K562 (cell line): ENCODE results near the gene EMC1. TPM values are rescaled to one million over a fixed set of nuclear protein-coding genes. Genes with fewer than 3 reads are reported as not detected.

Source experiments
- ATAC-seq: fragments of 200-7000 bp; cut with Tn5 transposase; 3 replicates; pipeline ENCODE4 v1.9.1; 2020; ENCODE audit warnings: moderate library complexity
- BruUV-seq: library from RNA; stranded (reverse); fragments of 400-500 nt; replicated peaks from 2 replicates; lab custom pipeline; 2021; lab: Mats Ljungman, UMichigan
- CTCF ChIA-PET: fragments of 300-600 bp; formaldehyde crosslinking; extraction: SDS; loops from one replicate; lab custom pipeline; 2021; ENCODE audit warnings: low intra/inter-chr PET ratio; lab: Yijun Ruan, JAX
- POLR2A ChIA-PET: fragments of 300-600, 350-650 bp; sonication (Branson Sonifier 250); formaldehyde crosslinking; extraction: SDS; loops from one replicate; lab custom pipeline; 2021; ENCODE audit warnings: antibody characterized with exemption, inconsistent platforms; lab: Yijun Ruan, JAX
- DNase-seq, 4 experiments: peaks; one replicate each; pipeline versions ENCODE4 v3.0.0 to v3.0.0-alpha.2; 2011 to 2018; ENCODE audit warnings: low spot score in 3 of 4, mixed read lengths in 3 of 4; ENCODE audit errors: extremely low read depth in 1 of 4
- FAIRE-seq: peaks from 2 replicates; lab custom pipeline; 2011; peaks lifted over from hg19 to GRCh38; lab: Jason Lieb, UNC
- H2AFZ ChIP-seq: 2 replicates; pipeline ENCODE4 v1.6.0; 2011; ENCODE audit warnings: low read depth, low read length, control low read depth, inconsistent platforms
- H3K27ac ChIP-seq: fragments of 200-600 bp; 3 replicates; pipeline ENCODE4 v1.8.0; 2011; ENCODE audit warnings: low read depth, mild to moderate bottlenecking, control low read depth, inconsistent platforms, low read length, moderate library complexity, mixed read lengths; ENCODE audit errors: extremely low read depth
- H3K27me3 ChIP-seq, 2 experiments: fragments of 300-600 bp in 1 of 2; 2 replicates in 1 of 2; 3 replicates in 1 of 2; pipeline versions ENCODE4 v1.6.0 to v1.8.0; 2011; ENCODE audit warnings: inconsistent platforms in 2 of 2, low read length in 2 of 2, mild to moderate bottlenecking in 1 of 2, mixed read lengths in 1 of 2, moderate library complexity in 1 of 2; ENCODE audit not compliant: control insufficient read depth in 2 of 2, insufficient read depth in 2 of 2
- H3K36me3 ChIP-seq: fragments of 300-600 bp; 3 replicates; pipeline ENCODE4 v1.8.0; 2011; ENCODE audit warnings: mild to moderate bottlenecking, low read length, inconsistent platforms; ENCODE audit not compliant: control insufficient read depth, insufficient read depth
- H3K4me1 ChIP-seq, 2 experiments: fragments of 200-600 bp in 1 of 2; replicated peaks in 1 of 2; 2 replicates in 1 of 2; 3 replicates in 1 of 2; pipeline versions ENCODE4 v1.5.1 to v1.8.0; 2011; ENCODE audit warnings: inconsistent platforms in 2 of 2, low read length in 2 of 2, mild to moderate bottlenecking in 1 of 2, mixed read lengths in 1 of 2, moderate library complexity in 1 of 2; ENCODE audit not compliant: control insufficient read depth in 2 of 2, insufficient read depth in 2 of 2
- H3K4me2 ChIP-seq: 2 replicates; pipeline ENCODE4 v1.6.1; 2011; ENCODE audit warnings: low read length, control low read depth, inconsistent platforms, mixed read lengths; ENCODE audit not compliant: insufficient read depth
- H3K4me3 ChIP-seq: fragments of 200-600 bp; sonication (generic), shearing (Covaris generic); 2 replicates; pipeline ENCODE4 v1.5.1; 2016; ENCODE audit warnings: control low read depth, inconsistent platforms
- H3K79me2 ChIP-seq: fragments of 200-600 bp; 3 replicates; pipeline ENCODE4 v1.8.0; 2011; ENCODE audit warnings: low read length, inconsistent platforms; ENCODE audit not compliant: control insufficient read depth, insufficient read depth
- H3K9ac ChIP-seq, 2 experiments: 2 replicates each; pipeline versions ENCODE4 v1.6.0 to v1.6.1; 2011; ENCODE audit warnings: low read depth in 2 of 2, low read length in 2 of 2, control low read depth in 1 of 2, inconsistent platforms in 1 of 2, mild to moderate bottlenecking in 1 of 2, mixed read lengths in 1 of 2; ENCODE audit not compliant: insufficient read depth in 1 of 2
- H3K9me1 ChIP-seq: one replicate; pipeline ENCODE4 v1.6.0; 2011; ENCODE audit warnings: inconsistent platforms, mild to moderate bottlenecking, low read length, moderate library complexity; ENCODE audit not compliant: control insufficient read depth, insufficient read depth
- H3K9me3 ChIP-seq: replicated peaks from 2 replicates; pipeline ENCODE4 v1.5.1; 2011; ENCODE audit warnings: low read depth, low read length, inconsistent platforms; ENCODE audit not compliant: control insufficient read depth, insufficient read depth
- H4K20me1 ChIP-seq: replicated peaks from 2 replicates; pipeline ENCODE4 v1.6.1; 2011; ENCODE audit warnings: low read length, inconsistent platforms, mixed read lengths; ENCODE audit not compliant: control insufficient read depth, insufficient read depth
- ARID1B ChIP-seq: fragments of 450-650 bp; IDR thresholded peaks from 2 replicates; pipeline ENCODE4 v1.6.1; 2016; ENCODE audit warnings: antibody characterized with exemption, mild to moderate bottlenecking, inconsistent platforms
- NCOR1 ChIP-seq: fragments of 450-650 bp; IDR thresholded peaks from 2 replicates; pipeline ENCODE4 v1.6.1; 2016; ENCODE audit warnings: mild to moderate bottlenecking, moderate library complexity
- RFX5 ChIP-seq: IDR thresholded peaks from 2 replicates; pipeline ENCODE4 v1.6.1; 2011; ENCODE audit warnings: low read depth, mild to moderate bottlenecking, improper control_type of control experiment, low read length
- SLC30A9 ChIP-seq: fragments of 250-450 bp; sonication (Bioruptor Pico); IDR thresholded peaks from 2 replicates; pipeline ENCODE4 v1.8.0; 2022; ENCODE audit warnings: mild to moderate bottlenecking, moderate library complexity
- TAF9B ChIP-seq: fragments of 450-650 bp; IDR thresholded peaks from 2 replicates; pipeline ENCODE4 v1.6.1; 2018; ENCODE audit warnings: mild to moderate bottlenecking; ENCODE audit not compliant: partially characterized antibody
- WGBS: fragments of 100-300 bp; shearing (Covaris generic); methylation state at CpG from one replicate; pipeline ENCODE4 v1.1.6; 2016; ENCODE audit warnings: low coverage, mixed read lengths; ENCODE audit not compliant: insufficient coverage; ENCODE audit errors: missing lambda C conversion rate; 5-methylcytosine and 5-hydroxymethylcytosine counted together
- in situ Hi-C: fragments of 300-500 bp; cut with MboI; formaldehyde crosslinking; loops from 4 replicates; pipeline ENCODE4 v1.15.0; 2018; ENCODE audit warnings: inconsistent platforms, mixed read lengths
- intact Hi-C: fragments of 100-400 bp; cut with micrococcal nuclease; formaldehyde crosslinking; loops from 2 replicates; pipeline ENCODE4 v1.14.2; 2022
- polyA plus RNA-seq, 8 experiments: library from polyadenylated mRNA; depleted of rRNA in 4 of 8; stranded (reverse) in 5 of 8; unstranded in 3 of 8; fragments of >200 nt; fragmentation: Nextera tagmentation in 2 of 8; fragmentation: Illumina TruSeq in 1 of 8; extraction: Ambion mirVana in 2 of 8; extraction: Trizol in 1 of 8; gene quantifications; 2 replicates each; pipeline versions ENCODE4 v1.2.1 to v1.2.3, GENCODE V29; 2011 to 2014; ENCODE audit warnings: inconsistent platforms in 1 of 8, missing spikeins in 1 of 8
- total RNA-seq, 7 experiments: library from RNA; depleted of rRNA in 6 of 7; stranded (reverse); fragments of >200 nt in 6 of 7; fragmentation: Illumina TruSeq in 2 of 7; extraction: Trizol in 2 of 7; gene quantifications; 2 replicates each; pipeline versions ENCODE4 v1.2.1 to v1.2.3, GENCODE V29; 2011 to 2021; ENCODE audit warnings: low replicate concordance in 1 of 7
- TF ChIP-seq, protein P1 (sequence below), 2 experiments: fragments of 150-350 bp in 1 of 2; IDR thresholded peaks; 2 replicates each; pipeline ENCODE4 v1.6.1; 2012 to 2016; ENCODE audit warnings: low read depth in 2 of 2, low read length in 2 of 2, mild to moderate bottlenecking in 1 of 2, moderate library complexity in 1 of 2

Gene EMC1
- total and polyA plus RNA-seq, 9 of the 15 experiments (the other 6 are each of a cell fraction or from before 2014, with no cell fraction given): 17.8 to 88.2 (median 37.4) TPM

DNA sequence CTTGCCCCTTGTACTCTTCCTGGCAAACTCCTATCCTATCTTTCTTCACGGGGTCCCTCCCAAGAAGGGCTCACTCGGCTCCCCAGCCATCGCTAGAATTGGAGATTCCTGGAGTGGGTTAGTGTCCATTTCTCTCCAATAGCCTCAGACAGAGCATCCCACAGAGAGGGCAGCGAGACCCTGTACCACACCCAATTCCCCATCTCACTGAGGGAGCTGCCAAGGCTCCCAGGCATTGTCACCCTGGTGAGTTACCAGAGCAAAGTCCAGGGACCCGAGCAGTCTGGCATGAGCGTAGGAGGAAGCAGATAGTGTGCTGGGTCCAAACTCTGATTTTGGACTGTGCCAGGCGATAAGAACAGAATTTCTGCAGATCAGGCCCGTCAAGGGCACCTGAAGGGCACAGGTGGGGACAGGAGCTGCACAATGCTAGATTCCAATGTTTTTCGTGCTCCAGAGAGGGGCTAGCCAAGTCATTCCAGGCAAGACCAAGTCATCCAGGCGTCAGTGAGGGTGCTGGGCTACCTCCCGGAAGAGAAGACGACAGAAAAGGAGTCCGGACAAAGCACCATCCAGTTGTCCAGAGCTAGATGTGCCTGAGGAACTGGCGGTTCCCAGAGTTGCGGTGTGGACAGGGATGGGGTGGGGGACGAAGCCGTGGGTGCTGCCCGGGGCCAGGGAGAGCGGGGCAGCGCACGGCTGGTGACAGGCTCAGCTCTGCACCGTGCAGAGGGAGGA, 22.0 kb upstream of the EMC1 start:
- H3K4me1 ChIP-seq: peaks cover 0 to 6% of the 10 kb centered on the region in 2 experiments; a peak in 2 of 5 replicates
- no peak overlapping the region for H3K4me2 ChIP-seq
- no peaks in the 10 kb centered on the region for H3K27me3 ChIP-seq
- no peaks in the 10 kb centered on the region for H3K9me1 ChIP-seq
- no peak overlapping the region for H2AFZ ChIP-seq
- DNase-seq (no peak), ATAC-seq (no peak), FAIRE-seq (no peak)
- no peaks in the 10 kb centered on the region for H3K36me3 ChIP-seq
- 65% methylated on average over 18 of the region's 22 CpGs for WGBS
- no peak overlapping the region for H3K27ac ChIP-seq
- no peaks in the 10 kb centered on the region for H3K9me3 ChIP-seq
- H3K79me2 ChIP-seq: no peaks in the 10 kb centered on the region
- BruUV-seq: no TSS peak
- POLR2A ChIA-PET: interaction anchor here (0.6 kb wide), 1 partner anchor 10 kb away, joined by 3 read pairs; no protein-coding TSS in a partner anchor
- TF ChIP-seq TAF9B: no peak
- TF ChIP-seq NCOR1: no peak
- no peak for TF ChIP-seq ARID1B
- H3K4me3 ChIP-seq: no peak overlapping the region
- intact Hi-C loops: no loop called here
- in situ Hi-C loops: no loop called here
- no peaks in the 10 kb centered on the region for H4K20me1 ChIP-seq
- CTCF ChIA-PET: no interaction called here
- no peak overlapping the region for H3K9ac ChIP-seq

GRCh38 chr1:19272064-19272463, 20.7 kb upstream of the EMC1 start:
- DNase-seq (no peak), ATAC-seq (no peak), FAIRE-seq (no peak)
- H3K27ac ChIP-seq: no peak overlapping the region
- no peaks in the 10 kb centered on the region for H3K36me3 ChIP-seq
- H2AFZ ChIP-seq: no peak overlapping the region
- BruUV-seq: no TSS peak
- H3K4me2 ChIP-seq: no peak overlapping the region
- H3K9ac ChIP-seq: no peak overlapping the region
- H3K9me3 ChIP-seq: no peaks in the 10 kb centered on the region
- H3K27me3 ChIP-seq: no peaks in the 10 kb centered on the region
- H3K4me3 ChIP-seq: no peak overlapping the region
- no peaks in the 10 kb centered on the region for H3K79me2 ChIP-seq
- TF ChIP-seq RFX5 (no peak), SLC30A9 (CRISPR knock-in tag) (no peak)
- TF ChIP-seq, protein P1, sequence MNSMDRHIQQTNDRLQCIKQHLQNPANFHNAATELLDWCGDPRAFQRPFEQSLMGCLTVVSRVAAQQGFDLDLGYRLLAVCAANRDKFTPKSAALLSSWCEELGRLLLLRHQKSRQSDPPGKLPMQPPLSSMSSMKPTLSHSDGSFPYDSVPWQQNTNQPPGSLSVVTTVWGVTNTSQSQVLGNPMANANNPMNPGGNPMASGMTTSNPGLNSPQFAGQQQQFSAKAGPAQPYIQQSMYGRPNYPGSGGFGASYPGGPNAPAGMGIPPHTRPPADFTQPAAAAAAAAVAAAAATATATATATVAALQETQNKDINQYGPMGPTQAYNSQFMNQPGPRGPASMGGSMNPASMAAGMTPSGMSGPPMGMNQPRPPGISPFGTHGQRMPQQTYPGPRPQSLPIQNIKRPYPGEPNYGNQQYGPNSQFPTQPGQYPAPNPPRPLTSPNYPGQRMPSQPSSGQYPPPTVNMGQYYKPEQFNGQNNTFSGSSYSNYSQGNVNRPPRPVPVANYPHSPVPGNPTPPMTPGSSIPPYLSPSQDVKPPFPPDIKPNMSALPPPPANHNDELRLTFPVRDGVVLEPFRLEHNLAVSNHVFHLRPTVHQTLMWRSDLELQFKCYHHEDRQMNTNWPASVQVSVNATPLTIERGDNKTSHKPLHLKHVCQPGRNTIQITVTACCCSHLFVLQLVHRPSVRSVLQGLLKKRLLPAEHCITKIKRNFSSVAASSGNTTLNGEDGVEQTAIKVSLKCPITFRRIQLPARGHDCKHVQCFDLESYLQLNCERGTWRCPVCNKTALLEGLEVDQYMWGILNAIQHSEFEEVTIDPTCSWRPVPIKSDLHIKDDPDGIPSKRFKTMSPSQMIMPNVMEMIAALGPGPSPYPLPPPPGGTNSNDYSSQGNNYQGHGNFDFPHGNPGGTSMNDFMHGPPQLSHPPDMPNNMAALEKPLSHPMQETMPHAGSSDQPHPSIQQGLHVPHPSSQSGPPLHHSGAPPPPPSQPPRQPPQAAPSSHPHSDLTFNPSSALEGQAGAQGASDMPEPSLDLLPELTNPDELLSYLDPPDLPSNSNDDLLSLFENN (IDR thresholded peaks at IDR 0.05; ENCODE audit: low read depth in 2 of 2, low read length in 2 of 2): no peak
- in situ Hi-C loops: no loop called here
- POLR2A ChIA-PET: interaction anchor here (3.6 kb wide), 1 partner anchor 12 kb away, joined by 19 read pairs; no protein-coding TSS in a partner anchor
- intact Hi-C loops: no loop called here
- H3K4me1 ChIP-seq: peaks cover 0 to 6% of the 10 kb centered on the region in 2 experiments; a peak in 2 of 5 replicates
- H3K9me1 ChIP-seq: no peaks in the 10 kb centered on the region
- no peaks in the 10 kb centered on the region for H4K20me1 ChIP-seq
- CTCF ChIA-PET: no interaction called here
